Measurements from ENCODE around the gene ALOX12.
A peak's percentile ranks its signal among the peaks of the same experiment; 100 is the strongest.

Gene ALOX12

DNA sequence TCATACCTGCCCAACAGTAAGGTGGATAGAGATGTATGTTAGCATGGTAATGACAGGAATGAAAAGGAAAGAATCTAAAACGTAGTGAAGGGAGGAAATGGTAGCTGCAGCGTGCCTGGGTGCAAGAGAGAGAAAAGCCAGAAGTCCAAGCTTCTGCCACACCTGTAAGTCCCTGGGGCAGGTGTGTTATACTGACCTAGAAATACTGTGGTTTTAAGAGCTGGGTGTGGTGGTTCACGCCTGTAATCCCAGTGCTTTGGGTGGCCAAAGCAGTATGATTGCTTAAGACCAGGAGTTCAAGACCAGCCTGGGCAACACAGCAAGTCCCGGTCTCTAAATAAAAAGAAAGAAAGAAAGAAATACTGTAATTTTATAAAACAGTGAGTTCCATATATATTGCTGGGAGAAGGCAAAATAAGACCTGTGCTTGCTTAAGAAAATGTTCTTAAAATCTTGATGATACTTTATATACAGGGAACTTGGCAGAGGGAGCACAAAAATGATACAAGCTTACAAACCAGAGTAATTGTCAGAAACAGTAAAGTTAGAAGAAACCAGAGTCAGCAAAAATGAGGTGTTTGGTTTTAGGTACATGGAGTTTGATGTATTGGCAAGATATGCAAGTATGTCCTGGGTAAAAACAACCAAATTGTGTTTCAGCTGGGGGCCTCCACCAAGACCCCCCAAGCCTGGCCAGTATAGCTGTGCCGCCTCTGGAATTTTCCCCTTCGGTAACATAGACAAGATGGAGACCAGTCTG is 6.6 kb downstream of the ALOX12 start:
- DNase-seq (ENCODE audit: low spot score), result no peak

DNA sequence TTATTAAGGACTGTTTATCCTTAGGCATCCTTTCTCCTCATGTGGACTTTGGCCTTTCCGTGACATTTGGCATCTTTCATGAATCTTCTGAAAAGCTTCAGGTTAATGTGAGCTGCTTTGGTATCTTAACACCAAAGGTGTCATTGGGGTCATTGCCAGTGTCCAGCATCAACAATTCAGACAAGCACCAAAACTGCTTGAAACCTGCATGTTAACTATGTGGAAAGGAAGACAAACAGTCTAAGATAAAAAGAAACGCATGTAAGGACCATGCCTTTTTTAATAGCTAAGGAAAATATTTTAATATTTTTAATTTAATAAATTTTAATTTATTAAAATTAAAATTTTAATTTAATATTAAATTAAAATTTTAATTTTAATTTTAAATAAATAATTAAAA is 7.9 kb downstream of the ALOX12 start:
- no peak for DNase-seq (ENCODE audit: low spot score)

DNA sequence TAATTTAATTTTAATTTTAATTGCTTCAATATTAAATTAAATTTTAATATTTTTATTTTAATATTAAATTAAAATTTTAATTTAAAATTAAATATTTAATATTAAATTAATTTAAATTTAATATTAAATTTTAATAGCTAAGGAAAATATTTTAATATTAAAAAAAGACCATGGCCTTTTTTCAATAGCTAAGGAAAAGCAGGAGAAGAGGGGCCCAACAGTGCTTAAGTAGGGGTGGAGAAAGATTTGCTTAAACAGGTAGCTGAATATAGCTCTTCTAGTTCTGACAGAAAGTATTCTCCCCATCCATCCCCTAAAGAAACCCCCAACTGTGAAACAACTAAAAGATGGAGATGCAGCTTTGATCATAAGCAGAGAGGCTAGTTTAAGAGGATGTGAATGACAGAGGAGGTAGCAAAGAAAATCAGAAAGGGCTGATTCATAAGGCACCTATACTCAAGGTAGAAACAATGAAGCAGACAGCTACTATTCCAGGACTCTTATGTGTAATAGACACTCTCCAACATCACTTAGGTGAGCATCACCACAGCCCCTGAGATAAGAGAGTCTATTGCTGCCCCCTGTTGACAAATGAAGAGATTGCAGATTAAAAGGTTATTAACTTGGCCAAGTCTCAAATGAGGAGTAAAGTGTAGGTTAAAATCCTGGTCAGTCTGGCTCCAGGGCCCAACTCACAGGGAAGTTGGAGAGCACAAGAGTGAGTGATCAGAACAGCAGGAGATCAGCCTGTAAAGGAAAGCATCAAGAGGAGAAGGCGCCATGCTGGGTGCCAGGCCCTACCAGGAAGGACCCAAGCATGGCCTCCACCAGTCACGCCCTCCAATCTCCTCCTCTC is 8.8 kb downstream of the ALOX12 start:
- no peak for DNase-seq (ENCODE audit: low spot score)

- DNase-seq (ENCODE audit: low spot score), result no peak
Observed at GRCh38 chr17:7005716-7006115, 9.9 kb downstream of the ALOX12 start.

- DNase-seq (ENCODE audit: low spot score), result no peak
Observed at GRCh38 chr17:7007143-7007542, 11.3 kb downstream of the ALOX12 start.

DNA sequence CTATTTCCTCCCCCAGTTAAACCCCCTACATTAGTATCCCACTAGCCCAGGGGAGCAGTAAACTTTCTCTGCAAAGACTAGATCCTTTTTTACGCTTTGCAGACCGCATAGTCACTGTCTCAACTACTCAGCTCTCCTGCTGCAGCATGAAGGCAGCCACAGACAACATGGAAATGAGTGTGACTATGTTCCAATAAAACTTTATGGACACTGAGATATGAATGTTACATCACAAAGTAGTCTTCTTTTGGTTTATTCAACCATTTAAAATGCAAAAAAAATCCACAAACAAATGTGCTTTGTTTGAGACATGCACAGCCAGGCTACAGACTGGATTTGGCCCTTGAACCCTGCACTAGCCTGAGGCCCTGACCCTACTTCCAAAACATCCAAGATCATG is 14.7 kb downstream of the ALOX12 start:
- DNase-seq (ENCODE audit: low spot score), result no peak

DNA sequence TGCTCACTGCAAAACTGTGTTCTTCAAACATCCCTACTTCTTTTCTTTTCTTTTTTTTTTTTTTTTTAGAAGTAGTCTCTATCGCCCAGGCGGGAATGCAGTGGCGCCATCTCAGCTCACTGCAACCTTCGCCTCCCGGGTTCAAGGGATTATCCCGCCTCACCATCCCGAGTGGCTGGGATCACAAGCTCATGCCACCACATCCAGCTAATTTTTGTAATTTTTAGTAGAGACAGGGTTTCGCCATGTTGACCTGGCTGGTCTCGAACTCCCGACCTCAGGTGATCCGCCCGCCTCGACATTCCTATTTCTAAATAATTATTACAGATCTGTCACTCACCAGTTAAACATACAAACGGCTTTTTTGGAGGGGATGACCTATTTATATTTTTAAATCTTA is 15.6 kb downstream of the ALOX12 start:
- no peak for DNase-seq (ENCODE audit: low spot score)

DNA sequence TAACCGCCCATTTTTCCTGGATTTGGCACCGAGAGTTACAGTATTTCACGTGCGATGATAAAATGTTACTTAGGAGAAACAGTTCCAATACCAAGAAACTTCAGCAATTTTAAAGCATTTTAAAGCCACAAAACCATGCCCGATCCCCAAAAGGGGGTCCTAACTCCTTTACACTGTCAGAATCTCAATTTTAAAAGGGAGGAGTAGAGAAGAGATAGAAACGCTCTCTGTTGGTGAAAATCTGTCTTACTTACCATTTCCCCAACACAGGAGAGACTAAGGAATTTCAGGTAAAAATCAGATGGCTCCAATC is 16.0 kb downstream of the ALOX12 start:
- DNase-seq (ENCODE audit: low spot score), result no peak

DNA sequence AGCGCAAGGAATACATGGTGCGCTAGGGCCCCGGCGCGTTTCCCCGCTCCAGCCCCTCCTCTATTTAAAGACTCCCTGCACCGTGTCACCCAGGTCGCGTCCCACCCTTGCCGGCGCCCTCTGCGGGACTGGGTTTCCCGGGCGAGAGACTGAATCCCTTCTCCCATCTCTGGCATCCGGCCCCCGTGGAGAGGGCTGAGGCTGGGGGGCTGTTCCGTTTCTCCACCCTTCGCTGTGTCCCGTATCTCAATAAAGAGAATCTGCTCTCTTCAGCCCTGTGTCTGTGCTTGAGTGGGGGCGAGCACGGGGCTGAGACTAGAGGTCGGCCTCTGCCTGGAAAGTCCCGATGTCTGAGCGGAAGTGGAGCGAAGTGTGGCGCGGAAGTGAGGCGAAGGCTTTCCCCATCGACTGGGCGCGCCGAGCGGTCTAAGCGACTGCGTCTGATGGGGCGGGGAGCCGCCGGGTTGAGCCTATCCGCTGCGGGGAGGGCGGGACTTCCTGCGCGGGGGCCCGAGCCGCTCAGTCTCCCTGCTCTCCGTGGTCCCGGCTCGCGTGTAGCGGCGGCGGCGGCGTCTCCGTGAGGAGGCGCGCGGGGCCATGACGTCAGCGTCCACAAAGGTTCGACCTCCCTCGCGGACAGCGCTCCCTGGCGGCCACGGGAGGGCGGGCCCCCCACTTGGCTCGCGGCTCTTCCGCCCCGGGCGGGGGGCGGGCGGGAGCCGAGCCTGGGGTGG is 18.6 kb downstream of the ALOX12 start:
- peak; percentile 99 for DNase-seq (ENCODE audit: low spot score)

GRCh38 chr17:7014995-7015958 is 19.4 kb downstream of the ALOX12 start:
- peak; percentile 59 for DNase-seq (ENCODE audit: low spot score)

GRCh38 chr17:7016418-7016817 is 20.6 kb downstream of the ALOX12 start:
- DNase-seq (ENCODE audit: low spot score), result peak; percentile 45

DNA sequence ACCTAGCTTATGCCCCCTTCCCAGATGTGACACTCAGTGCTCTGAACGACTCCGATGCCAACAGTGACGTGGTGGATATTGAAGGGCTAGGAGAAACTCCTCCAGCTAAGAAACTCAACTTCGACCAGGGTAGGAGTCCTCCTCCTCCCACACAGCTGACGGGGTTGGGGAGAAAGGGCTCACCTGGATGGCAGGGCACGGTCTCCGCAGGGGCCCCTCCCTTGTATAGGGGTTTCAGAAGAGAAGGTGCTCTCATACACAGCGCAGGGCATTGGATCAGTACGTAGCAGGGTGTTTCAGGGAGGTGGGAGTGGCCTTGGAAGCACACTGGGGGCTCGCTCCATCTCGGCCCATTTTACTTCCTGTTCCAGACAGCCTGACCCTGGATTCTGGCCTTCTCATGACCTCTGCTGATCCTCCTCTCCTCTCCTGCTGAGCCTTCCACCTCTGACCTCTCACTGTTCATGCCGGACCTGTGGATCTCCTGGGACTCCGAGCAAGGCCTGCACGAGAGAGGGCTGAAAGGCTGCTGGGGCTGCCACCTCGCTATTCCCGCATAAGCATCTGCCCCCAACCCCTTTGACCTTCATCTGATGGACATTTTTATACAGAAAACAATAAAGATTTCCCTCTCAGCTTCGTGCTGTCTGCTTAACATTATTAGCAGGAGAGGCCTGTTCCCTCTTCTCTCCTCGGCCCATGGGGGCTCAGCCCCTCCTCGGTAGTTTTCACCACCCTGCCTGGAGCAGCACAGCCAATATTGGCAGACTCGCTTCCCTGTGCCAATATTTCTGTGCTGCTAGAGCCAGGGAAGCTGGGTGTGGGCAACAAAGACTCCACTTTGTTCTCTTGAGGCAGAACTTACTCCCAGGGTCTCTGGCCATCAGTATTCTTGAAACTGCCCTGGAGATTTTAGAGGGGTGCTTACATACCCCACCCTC is 21.3 kb downstream of the ALOX12 start:
- DNase-seq (ENCODE audit: low spot score), result peak; percentile 47

- DNase-seq (ENCODE audit: low spot score), result peak; percentile 47
Observed at GRCh38 chr17:7017827-7018200, 22.0 kb downstream of the ALOX12 start.

DNA sequence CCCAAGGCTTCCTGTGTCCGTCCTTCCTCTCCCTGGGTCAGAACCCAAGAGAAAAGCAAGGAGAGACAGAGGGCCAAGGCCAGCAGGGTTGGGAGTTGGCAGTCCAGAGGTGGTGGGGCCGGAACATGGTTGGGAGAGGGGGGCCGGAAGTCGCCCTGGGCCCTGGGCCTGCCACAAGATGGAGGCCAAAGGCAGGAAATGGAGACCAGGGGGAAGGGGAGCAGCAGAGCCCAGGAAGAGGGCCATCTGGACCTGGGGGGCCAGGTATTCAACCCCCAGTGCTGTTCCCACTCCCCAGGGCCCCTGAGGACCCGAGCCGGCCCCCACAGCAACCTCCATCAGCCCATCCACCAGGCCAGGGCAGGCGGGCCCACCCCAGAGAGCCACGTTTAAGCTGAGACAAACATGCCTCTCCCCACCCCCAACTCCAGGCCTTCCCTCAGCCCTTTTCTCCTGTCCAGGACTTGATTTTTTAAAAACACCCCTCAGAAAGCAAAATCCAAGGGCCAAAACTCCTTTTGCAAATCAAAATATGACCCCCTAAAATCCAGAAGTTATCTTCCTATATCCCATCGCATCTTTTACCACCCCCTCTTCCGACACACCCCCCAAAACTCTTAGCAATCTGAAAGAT is 22.6 kb downstream of the ALOX12 start:
- peak; percentile 48 for DNase-seq (ENCODE audit: low spot score)

DNA sequence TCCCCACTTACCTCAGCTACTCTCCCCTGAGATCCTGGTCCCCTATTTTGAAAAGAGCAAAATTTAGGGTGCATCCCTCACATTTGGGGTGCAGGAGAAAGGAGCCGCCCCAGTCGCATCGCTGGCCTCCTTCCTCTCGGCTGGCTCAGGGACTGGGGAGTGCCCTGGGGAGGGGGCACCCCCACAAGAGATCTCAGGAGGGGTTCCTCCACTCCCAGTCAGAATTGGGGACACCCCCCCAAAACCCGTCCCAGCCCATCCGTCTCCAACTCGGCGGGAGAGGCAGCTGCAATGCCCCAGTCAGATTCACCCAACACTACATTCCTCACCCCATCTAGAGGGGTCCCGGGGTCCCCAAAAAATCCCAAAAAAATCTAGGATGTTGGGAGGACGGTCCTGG is 23.5 kb downstream of the ALOX12 start:
- peak; percentile 49 for DNase-seq (ENCODE audit: low spot score)

GRCh38 chr17:7019839-7020519 is 24.1 kb downstream of the ALOX12 start:
- DNase-seq (ENCODE audit: low spot score), result peak; percentile 74

- peak; percentile 49 for DNase-seq (ENCODE audit: low spot score)
Observed at GRCh38 chr17:7020894-7021664, 25.2 kb downstream of the ALOX12 start.

DNA sequence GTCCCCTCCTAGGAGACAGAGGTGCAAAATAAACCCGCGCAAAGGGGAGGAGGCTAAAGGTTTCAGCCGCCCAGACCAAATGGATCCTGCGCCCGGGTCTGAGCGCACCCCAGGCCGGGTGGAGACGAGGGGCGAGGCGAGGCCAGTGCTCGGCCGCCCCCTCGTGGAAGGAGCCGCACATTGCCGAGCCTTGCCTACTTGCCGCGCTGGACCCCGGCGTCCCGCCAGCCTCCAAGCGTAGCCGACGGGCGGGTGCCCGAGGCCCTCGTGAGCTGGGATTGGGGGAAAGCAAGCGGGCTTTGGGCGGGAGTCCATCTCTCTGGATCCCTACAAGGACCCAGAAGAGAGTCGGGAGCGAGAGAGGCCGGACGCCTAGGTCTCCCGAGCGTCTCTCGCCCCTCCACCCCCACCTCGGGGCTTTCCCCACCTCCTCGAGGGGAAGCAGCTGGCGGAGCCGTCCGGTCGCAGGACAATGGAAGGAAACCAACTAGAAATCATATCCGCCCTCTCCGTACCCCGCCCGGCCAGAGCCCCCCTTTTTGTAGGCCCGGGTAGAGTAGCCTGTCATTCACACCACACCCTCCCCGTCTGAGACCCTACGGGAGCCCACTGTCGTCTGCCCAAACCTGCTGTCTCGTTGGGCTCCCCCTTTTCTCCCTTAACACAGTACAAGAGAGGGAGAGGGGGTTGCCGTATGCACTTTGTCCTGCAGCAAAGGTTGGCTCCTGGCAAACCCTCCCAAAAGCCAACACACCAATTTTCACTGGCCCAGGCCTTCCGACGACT is 26.3 kb downstream of the ALOX12 start:
- DNase-seq (ENCODE audit: low spot score), result peak; percentile 93
